IPS-11a (cell line): Measurements from ENCODE around the gene SLC25A4.
A peak's percentile ranks its signal among the peaks of the same experiment; 100 is the strongest.

Experiments
- H3K4me3 ChIP-seq: one replicate; pipeline ENCODE4 v1.5.1; 2013; ENCODE audit warnings: low read depth, low read length, control low read depth

SLC25A4 gene

DNA sequence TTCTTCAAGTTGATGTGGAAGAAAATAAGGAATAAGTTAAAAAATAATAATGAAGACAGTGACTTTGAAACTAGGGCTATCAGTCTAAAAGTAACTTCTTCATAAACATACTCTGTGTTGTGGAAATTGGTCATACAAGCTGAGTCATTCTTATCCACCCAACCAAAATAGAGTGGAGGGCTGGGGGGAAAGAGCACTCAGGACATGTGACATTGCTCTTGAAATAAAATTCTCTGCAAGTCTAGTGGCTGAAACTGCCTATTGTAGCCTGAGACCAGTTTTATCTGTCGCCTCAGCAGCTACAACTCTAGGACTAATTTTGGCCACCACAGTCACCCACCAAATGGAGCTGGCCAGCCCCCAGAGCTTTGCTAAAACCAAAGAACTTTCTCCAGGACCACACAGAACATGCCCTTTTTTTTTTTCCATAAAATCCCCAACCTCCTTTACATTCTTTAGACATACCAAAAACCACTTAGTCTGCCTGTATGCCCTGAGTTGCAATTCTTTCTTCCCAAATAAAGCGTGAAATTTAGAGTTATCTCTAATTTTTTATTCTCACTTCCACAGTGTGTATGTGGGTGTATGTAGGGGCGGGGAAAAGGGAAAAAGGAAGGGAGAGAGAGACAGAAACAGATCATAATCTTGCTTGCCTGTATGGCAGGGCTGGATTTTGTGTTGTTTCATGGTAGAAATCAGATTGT lies 23.0 kb upstream of the SLC25A4 start:
- H3K4me3 ChIP-seq, result no peak overlapping the region

DNA sequence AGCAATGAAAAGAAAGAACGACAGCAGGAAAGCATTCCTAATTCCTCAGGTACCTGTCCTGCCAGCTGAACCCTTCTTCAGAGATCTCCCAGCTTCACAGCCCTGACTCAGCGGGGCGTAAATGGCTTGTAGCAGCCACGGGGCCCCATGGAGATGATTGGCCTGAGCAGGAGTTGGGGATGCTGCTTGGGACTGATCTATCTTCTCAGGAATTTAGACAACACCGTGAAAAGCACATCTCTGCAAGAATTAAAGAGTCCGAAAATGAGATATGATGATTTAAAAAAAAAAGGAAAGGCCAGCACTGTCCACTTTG lies 22.5 kb upstream of the SLC25A4 start:
- H3K4me3 ChIP-seq, result no peak overlapping the region

DNA sequence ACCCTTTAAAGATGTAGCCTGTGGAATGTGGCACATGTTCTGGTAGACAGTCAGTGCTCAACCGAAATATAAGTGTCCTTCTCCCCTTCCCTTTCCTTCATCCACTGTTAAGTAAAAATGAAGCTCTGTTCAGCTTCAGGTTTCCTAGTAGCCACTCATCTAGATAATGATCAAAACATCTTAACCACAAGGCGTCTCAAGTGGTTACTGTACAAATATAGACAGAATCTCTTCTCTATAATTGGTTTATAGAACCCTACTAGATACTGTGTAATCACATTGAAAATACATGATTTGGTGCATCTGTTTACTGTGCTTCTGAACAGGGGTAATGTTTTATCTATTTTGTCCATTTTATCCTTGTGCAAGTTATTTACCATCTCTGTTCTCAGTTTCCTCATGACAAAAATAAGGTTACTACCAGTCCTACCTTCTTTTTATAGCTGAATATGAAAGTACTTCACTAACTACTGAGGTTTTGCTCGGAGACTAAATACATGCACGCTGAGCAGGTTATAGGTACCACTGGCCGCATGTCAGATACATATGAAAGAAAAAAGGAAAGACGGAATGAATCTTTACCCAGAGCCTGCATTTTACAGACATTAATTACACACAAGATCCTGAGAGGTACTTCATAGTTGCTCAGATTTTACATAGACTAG lies 20.3 kb upstream of the SLC25A4 start:
- H3K4me3 ChIP-seq, result no peak overlapping the region

DNA sequence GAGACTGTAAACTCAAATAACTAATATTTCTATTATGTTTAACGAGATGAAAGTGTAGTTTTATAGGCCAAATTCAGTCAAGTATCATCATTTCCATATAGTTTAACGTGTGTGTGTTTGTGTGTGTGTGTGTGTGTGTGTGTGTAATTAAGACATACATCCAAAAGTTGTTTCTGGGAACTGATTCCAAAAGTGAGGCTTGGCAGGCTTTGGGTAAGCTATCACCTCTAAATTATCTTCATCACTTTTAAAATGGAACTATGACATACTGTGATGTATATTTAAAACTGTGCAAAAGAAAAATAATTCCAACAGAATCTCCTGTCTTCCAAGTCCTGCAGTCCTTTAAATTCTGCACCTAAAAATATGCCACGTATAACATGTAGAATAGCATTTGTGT lies 19.1 kb upstream of the SLC25A4 start:
- no peak overlapping the region for H3K4me3 ChIP-seq

DNA sequence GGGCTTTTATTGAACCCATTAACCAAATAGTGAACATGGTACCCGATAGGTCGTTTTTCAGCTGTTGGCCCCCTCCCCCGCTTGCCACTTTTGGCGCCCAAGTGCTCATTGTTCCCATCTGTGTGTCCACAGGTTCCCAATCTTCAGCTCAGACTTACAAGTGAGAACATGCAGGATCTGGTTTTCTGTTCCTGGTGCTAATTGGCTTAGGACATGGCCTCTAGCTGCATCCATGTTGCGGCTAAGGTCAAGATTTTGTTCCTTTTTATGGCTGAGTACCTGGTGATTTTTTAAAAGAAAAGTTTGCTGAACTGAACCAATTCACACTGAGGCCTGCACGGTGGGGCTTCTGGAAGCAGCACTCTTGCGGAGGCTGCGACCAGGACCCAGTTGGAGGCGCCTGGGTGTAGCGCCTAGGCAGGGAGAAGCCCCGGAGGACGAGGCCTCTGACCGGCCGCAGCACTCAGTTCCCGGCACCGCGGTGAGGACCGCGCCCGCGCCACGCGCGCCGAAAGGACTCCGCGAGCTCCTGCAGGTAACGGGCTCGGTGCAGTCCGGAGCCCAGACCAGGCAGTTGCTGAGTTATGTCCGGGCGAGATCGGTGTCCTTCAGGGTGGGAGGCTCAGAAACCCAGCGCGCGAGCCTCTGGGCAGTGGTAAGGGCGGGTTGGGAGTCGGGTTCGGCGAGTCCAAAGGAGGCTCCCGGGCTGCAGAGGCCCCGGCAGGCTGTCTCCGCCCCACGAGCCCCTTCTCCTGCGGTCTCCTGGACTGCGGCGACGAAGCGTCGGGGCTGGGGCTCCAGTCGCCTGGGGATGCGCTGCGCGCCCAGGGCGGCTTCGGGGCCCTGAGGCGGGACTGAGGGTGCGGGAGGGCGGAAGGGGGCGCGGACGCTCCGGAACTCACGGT lies 15.8 kb upstream of the SLC25A4 start:
- H3K4me3 ChIP-seq, result peak overlapping the region; percentile 42

DNA sequence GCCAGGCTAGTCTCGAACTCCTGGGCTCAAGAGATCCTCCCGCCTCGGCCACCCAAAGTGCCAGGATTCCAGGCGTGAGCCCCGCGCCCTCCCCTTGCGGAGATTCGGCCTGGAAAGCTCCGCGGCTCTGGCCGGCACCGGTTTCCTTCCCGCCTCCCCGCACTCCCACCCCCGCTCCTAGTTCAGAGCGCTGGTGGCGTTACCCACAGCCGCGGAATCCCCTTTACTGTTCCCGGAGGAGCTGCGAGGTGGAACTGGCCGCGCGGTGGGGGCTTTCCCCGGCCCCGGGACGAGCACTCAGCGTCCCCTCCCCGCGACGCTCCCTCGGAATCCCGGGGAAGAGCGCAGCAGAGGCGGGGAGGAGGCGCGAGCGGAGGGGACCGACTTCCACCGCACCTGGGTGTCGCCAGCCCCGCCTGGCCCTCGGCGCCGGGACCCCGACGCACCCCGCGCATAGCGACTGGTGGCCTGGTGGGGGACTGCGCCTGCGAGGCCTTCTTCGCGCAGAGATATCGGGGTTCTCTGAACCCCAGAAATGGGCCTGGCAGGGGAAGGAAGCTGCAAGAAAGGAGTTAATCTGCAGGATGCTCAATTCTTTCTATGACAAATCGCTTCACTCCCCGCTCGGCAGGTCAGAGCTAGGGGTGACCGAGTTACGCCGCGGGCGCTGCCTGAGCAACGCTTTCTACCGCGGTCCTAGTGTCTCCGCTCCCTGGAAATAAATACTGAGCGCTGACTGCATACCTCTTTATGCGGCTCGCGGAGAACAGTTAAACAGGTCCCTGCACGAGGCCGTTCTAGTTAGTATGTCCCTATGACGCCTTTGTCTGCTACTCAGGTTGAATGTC lies 14.6 kb upstream of the SLC25A4 start:
- peak overlapping the region; percentile 51 for H3K4me3 ChIP-seq

DNA sequence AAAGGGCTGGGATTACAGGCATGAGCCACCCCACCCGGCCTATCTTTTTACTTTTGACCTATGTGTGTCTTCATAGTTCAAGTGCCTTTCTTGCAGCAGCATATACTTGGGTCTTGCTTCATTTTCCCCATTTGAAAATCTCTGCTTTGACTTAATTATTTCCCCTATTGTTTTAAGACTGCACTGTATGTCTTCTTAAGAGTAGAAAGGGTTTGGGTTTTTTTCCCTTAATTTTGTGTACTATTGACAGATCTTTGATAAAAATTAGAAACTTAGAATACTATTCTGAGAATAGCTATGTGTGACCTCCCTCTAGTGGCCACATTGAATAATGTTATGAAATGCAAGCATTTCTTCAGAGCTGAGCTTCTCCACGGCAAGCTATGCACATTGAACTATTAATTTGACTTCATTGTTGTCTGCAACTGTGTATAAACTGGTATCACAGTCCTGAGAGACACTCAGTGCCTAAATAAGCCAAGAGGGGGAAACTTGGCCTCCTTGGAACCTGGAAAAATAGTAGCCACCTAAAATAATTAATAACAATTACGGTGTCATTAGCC lies 8.7 kb upstream of the SLC25A4 start:
- no peak overlapping the region for H3K4me3 ChIP-seq

DNA sequence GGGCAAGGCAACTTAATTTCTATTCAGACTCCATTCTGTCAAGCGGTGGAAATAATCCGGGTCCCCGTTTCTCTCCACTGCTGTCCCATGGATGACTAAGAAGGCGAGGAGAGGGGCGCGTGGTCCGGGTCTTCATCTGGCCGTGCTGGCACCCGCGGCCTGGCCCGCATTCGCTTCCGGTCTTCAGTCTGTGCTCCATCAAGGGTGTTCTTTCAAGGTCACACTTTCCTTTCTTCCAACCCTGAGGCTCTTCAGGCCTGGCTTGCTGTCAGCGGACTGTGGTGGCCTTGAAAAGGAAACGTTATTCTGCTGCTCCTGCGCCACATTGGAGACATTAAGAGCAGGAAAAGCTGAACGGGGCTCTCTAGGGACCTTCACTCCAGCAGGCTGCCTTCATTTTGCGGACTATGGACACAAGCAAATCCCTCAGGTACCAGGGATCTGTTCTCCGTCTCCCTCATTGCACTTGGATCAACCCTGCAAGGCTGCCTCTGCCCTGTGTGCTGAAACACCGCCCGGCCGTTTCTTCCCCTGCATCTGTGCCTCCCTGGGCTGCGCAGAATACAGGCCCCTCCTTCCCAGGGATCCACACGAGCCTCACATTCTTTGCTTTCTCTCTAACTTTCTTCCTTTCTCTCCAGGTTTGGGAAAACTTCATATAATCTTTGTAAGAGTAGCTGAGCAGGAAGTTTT lies 5.7 kb upstream of the SLC25A4 start:
- no peak overlapping the region for H3K4me3 ChIP-seq

DNA sequence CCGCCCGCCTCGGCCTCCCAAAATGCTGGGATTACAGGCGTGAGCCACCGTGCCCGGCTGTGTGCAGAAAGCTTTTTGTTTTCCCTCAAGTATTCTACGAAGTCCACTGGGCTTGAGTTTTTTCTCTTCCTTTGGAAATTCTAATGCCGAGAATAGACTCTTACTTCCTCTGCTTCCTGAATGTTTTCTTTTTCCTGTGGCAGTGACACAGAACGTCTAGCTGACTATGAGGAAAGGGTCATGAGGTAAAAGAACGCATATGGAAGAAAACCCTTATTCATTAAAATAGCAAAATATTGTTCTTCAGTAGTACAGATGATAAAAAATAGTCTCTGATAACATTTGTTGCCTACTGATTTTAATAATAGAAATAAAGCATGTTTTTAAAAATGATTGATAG lies 4.9 kb upstream of the SLC25A4 start:
- H3K4me3 ChIP-seq, result no peak overlapping the region

DNA sequence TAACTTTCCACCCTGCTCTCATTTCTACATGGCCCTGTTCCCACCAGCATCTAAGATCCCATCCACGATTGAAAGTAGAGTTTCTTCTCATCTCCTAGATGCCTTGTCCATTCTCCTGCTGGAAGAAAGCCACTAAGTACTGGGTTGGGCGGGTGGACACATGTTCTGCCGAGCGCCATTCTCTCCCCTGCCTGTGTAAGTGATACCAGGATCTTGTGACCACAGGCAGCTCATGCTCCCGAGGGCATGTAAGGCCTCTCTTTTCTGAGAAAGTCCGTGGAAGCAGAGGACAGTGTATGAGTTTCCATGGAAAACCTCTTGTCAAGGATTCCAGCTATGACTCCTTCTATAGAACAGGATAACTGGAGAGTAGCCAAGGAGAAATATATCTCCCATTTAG lies 3.3 kb upstream of the SLC25A4 start:
- H3K4me3 ChIP-seq, result no peak overlapping the region

DNA sequence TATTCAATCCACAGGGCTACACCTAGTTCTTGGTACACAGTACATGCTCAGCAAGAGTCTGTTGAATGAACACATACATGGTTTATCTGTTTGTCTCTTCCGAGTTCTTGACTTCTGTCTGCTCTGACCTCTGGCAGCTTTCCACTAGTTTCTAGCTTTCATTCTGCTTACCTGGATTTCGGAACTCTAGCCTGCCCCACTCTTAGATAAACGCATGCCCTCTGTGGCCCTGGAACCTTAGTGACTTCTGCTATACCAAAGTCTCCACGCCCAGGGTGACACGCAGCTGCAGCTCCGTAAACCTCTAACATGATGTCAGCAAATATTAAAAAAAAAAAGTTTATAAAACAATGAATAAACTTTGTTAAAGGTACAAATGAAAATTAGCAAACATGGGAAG lies 1.3 kb upstream of the SLC25A4 start:
- no peak overlapping the region for H3K4me3 ChIP-seq

DNA sequence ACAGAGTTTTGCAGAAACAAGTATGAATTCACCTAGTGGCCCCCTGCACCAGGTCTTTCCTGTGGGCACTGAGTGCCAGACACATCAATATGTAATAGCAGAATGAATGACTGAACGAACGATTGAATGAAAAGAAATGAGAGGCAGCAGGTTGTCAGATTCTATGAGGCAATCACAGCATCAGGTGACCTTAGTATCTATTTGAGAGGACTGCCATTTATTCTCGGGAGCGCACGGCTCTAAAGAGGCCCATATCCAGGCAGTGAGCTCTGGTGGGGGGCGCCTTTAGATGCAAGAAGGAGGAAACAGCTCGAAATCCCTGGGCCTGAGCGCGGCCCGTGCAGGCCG lies 528 bp upstream of the SLC25A4 start:
- H3K4me3 ChIP-seq, result peak overlapping the region; percentile 72

DNA sequence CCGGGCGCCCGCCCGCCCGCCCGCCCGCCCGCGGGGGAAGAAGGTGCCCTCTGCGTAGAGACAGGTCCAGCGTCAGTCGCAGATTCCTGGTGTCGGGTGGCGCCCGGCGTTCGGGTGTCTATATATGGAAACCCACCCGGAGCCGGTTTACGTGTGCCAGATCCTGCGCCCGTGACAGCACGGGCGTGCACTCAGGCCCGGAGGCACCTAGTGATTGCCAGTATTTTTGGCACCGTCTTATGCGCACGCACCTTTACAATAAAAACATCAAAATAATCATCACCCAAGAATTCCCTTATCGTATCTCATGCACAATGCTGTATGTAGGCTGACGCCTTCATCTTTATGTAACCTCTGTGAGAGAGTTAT lies 519 bp downstream of the SLC25A4 start:
- peak overlapping the region; percentile 72 for H3K4me3 ChIP-seq

DNA sequence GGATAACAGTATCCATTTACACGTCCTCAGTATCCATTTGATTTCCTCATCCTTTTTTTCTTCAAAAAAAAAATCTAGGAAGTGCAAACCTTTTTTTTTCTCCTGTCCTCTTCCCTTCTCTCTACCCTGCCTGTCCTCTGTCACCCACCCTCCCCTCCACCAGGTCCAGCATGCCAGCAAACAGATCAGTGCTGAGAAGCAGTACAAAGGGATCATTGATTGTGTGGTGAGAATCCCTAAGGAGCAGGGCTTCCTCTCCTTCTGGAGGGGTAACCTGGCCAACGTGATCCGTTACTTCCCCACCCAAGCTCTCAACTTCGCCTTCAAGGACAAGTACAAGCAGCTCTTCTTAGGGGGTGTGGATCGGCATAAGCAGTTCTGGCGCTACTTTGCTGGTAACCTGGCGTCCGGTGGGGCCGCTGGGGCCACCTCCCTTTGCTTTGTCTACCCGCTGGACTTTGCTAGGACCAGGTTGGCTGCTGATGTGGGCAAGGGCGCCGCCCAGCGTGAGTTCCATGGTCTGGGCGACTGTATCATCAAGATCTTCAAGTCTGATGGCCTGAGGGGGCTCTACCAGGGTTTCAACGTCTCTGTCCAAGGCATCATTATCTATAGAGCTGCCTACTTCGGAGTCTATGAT lies 1.7 kb downstream of the SLC25A4 start:
- no peak overlapping the region for H3K4me3 ChIP-seq

DNA sequence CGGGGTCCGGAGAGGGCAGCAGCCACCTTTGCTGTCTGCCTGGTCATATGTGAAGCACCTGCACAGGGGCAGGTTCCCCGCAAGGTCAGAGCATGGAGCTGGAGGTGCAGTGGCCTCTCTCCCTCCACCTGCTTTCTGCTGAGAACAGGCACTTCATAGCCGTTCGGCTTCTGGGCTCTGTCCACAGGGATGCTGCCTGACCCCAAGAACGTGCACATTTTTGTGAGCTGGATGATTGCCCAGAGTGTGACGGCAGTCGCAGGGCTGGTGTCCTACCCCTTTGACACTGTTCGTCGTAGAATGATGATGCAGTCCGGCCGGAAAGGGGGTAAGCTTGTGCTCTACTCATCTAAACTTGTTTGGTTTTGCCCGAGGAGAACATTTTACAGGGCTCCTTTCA lies 2.5 kb downstream of the SLC25A4 start:
- no peak overlapping the region for H3K4me3 ChIP-seq

DNA sequence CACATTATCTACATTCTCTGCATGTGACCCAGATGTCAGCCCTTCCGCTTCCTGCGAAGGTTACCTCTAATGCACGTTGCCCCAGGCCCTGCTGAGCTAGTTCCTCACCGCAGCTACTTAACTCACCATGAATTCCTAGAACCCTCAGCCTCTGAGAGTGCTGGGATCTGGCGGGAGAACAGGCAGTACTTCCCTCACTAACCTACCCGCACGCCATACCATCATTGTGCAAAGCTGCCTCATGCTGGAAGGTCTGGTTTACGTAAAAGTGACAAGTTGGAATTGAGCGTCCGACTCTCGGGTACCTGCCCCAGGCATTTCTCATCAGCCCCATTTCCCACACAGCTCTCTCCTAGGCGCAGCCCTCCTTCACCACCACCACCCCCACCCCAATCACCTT lies 6.3 kb downstream of the SLC25A4 start:
- no peak overlapping the region for H3K4me3 ChIP-seq

DNA sequence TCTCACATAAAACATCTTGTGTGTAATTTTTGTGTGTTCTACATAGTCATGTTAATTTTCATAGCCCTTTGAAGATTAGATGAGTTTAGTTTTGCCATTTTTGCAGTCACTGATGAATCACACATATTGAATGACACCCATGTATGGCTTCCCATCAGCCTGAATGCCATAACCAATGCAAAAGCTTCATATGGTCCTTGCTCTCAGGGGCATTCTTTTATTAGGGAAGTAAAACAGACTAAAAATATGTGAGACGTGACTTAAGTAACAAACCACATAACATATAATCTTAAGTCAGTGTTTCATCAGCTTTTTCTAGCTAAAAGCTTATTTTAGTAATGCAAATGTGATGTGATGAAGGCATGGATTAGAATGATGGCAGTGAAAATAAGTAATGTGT lies 8.2 kb downstream of the SLC25A4 start:
- no peak overlapping the region for H3K4me3 ChIP-seq

DNA sequence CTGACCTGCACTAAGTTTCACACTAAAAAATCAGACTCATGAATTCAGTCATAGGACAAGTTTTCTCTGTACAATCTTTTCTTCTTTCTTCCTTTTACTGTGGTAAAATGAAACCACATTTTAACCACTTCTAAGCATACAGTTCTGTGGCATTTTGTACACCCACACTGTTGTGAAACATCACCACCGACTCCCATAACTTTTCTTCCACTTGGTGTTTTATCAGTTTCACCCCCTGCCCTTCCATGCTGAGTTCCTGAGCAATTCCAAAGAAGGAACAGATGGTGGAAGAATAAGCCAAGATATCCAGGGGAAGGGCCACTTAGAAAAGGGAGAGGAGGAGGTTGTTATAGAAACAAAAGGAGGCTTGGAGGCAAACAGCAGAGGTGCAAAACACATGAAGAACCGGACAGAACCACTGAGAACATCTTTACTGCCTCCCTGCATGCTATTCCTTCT lies 22.6 kb downstream of the SLC25A4 start:
- H3K4me3 ChIP-seq, result no peak overlapping the region

DNA sequence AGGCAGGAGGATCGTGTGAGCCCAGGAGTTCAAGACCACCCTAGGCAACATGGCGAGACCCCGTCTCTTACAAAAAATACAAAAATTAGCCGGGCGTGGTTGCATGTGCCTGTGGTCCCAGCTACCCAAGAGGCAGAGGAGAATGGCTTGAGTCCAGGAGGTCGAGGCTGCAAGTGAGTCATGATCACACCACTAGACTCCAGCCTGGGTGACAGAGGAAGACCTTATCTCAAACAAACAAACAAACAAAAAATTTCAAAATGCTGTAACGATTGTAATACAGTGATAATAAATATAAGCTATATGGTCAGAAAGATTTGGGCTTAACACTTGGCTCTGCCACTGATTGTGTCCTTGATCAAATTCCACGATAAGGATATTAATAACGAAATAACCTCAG lies 24.2 kb downstream of the SLC25A4 start:
- no peak overlapping the region for H3K4me3 ChIP-seq
